ENCODE results near the gene S100A14.
"Not testable (repeated sequence)": the region's sequence is repeated elsewhere in the genome, so short reads cannot be mapped to it uniquely, and the experiment has no call there.

The S100A14 gene

DNA sequence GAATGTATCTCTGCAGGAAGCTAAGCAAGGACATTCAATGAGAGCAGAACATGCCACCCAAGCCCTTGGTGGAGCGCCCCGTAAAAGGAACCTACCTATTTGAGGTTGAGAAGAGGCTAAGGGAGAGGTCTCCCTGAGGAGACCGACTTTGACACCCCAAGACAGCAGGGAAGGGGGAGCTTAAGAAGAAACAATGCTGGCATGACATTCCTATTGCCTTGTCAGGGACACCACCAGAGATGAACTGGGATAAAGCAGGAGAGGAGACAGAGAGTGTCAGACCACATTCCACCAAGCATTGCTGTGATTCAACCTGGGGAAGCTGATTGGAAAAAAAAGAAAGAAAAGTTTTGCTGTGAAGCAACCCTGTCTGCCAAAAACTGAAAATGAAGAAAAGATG, 37.2 kb downstream of the S100A14 start:
- H3K27ac Mint-ChIP-seq, result no peak overlapping the region
- peaks cover 3% of the 10 kb centered on the region for H3K4me1 Mint-ChIP-seq (ENCODE audit: low read depth)
- peaks cover 19% of the 10 kb centered on the region for H3K27me3 Mint-ChIP-seq (ENCODE audit: low read depth)
- DNase-seq (ENCODE audit: low spot score), result no peak
- H3K4me3 Mint-ChIP-seq, result no peak overlapping the region
- H3K9me3 Mint-ChIP-seq, result no peaks in the 10 kb centered on the region
- H3K36me3 Mint-ChIP-seq (ENCODE audit: low read depth), result no peaks in the 10 kb centered on the region

DNA sequence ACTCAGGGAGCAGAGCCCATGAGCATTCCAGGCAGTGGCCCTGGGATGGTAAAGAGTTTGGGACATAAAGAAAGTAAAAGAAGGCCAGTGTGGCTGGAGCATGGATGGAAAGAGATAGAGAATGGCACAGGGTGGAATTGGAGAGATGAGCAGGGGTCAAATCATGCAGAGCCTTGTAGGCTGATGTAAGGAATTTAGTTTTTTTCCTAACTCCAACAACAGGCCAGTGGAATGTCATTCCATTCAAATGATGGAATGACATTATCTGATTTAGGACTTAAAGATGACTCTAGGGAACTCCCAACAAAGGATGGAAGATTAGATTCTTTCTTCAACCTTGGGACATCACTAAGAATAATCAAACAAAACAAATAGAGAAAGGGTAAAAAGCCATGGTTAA, 37.6 kb downstream of the S100A14 start:
- no peak overlapping the region for H3K27ac Mint-ChIP-seq
- no peaks in the 10 kb centered on the region for H3K36me3 Mint-ChIP-seq (ENCODE audit: low read depth)
- H3K4me1 Mint-ChIP-seq (ENCODE audit: low read depth), result peaks cover 3% of the 10 kb centered on the region
- no peak overlapping the region for H3K4me3 Mint-ChIP-seq
- no peak for DNase-seq (ENCODE audit: low spot score)
- H3K27me3 Mint-ChIP-seq (ENCODE audit: low read depth), result peaks cover 19% of the 10 kb centered on the region
- no peaks in the 10 kb centered on the region for H3K9me3 Mint-ChIP-seq

DNA sequence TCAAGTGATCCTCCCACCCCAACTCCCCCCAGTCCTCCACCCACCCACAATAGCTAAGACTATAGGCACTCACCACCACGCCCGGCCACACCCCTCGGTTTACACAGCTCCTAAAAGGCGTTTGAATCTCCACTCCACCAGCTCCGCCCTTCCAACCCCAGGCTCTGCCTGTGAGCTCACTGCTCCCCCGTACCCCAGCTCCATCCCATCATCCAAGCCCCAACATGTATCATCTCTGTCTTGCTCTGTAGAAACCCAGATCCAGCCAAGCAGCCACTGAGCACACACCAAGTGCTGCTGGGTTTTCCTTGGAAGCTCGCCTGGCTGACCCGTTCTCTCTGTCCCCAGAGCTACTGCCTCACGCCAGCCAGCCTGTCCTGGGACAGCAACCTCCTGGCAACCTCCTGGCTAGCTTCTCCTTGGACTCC, 38.5 kb downstream of the S100A14 start:
- H3K27ac Mint-ChIP-seq, result no peak overlapping the region
- no peaks in the 10 kb centered on the region for H3K9me3 Mint-ChIP-seq

DNA sequence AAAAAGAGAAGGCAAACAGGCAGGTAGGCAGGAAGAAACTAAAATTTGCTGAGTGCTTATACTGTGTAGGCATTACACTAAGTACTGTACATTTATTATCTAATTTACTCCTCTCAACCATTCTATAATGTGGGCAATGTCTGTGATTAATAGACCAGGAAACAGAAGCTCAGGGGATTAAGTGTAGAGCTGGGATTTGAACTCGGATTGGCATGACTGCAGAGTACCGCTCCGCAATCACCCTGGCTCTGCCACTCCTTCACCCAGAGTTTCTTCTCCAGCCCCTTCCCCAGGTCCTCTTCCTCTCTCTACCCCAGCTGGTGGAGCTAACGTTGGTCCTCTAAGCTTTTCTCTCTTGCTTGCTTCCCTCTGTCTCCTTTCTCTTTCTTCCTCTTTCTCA, 39.0 kb downstream of the S100A14 start:
- Mint-ChIP-seq H3K4me3 (no peak overlapping the region), H3K27me3 (ENCODE audit: low read depth) (peaks cover 19% of the 10 kb centered on the region), H3K27ac (no peak overlapping the region), H3K36me3 (ENCODE audit: low read depth) (no peaks in the 10 kb centered on the region), H3K9me3 (no peaks in the 10 kb centered on the region), H3K4me1 (ENCODE audit: low read depth) (peaks cover 10% of the 10 kb centered on the region)
- DNase-seq (ENCODE audit: low spot score), result no peak

More for the DNA sequence above, 38.5 kb downstream of the S100A14 start:
- no peak overlapping the region for H3K4me3 Mint-ChIP-seq
- H3K27me3 Mint-ChIP-seq (ENCODE audit: low read depth), result peaks cover 19% of the 10 kb centered on the region
- DNase-seq (ENCODE audit: low spot score), result no peak
- H3K4me1 Mint-ChIP-seq (ENCODE audit: low read depth), result peaks cover 7% of the 10 kb centered on the region
- H3K36me3 Mint-ChIP-seq (ENCODE audit: low read depth), result no peaks in the 10 kb centered on the region

DNA sequence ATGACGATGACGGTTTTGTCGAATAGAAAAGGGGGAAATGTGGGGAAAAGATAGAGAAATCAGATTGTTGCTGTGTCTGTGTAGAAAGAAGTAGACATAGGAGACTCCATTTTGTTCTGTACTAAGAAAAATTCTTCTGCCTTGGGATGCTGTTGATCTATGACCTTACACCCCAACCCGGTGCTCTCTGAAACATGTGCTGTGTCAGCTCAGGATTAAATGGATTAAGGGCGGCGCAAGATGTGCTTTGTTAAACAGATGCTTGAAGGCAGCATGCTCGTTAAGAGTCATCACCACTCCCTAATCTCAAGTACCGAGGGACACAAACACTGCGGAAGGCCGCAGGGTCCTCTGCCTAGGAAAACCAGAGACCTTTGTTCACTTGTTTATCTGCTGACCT, 40.6 kb downstream of the S100A14 start:
- not testable (repeated sequence) for H3K4me3 Mint-ChIP-seq; H3K9me3 Mint-ChIP-seq; H3K36me3 Mint-ChIP-seq (ENCODE audit: low read depth); H3K27ac Mint-ChIP-seq; DNase-seq (ENCODE audit: low spot score)
- H3K4me1 Mint-ChIP-seq (ENCODE audit: low read depth), result peaks cover 14% of the 10 kb centered on the region
- H3K27me3 Mint-ChIP-seq (ENCODE audit: low read depth), result peaks cover 19% of the 10 kb centered on the region

DNA sequence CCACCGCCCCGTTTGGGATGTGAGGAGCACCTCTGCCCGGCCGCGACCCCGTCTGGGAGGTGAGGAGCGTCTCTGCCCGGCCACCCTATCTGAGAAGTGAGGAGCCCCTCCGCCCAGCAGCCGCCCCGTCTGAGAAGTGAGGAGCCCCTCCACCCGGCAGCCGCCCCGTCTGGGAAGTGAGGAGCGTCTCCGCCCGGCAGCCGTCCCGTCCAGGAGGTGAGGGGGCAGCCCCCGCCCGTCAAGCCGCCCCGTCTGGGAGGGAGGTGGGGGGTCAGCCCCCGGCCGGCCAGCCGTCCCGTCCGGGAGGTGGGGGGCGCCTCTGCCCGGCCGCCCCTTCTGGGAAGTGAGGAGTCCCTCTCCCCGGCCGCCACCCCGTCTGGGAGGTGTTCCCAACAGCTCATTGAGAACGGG, 41.0 kb downstream of the S100A14 start:
- not testable (repeated sequence) for DNase-seq (ENCODE audit: low spot score); H3K9me3 Mint-ChIP-seq; H3K36me3 Mint-ChIP-seq (ENCODE audit: low read depth); H3K4me3 Mint-ChIP-seq; H3K27ac Mint-ChIP-seq
- H3K27me3 Mint-ChIP-seq (ENCODE audit: low read depth), result peaks cover 19% of the 10 kb centered on the region
- peaks cover 14% of the 10 kb centered on the region for H3K4me1 Mint-ChIP-seq (ENCODE audit: low read depth)

DNA sequence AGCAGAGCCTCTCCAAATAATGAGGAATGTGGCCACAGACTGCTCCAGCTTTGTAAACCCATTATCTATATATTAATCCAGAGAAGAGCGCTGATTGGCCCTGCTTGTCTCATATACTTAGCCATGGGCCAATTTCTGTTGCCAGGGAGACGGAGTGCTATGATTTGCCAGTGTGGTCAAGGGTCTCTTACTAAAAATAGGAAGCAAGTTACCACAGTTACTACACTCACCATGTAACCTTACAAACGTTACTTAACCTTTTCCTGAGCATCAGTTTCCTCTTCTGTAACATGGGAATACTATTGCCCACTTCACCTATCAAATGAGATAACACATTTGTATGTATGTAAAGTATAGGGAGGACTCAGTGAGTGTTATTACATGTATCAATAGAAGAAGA, 42.8 kb downstream of the S100A14 start:
- DNase-seq (ENCODE audit: low spot score), result no peak
- Mint-ChIP-seq H3K36me3 (ENCODE audit: low read depth) (no peaks in the 10 kb centered on the region), H3K9me3 (no peaks in the 10 kb centered on the region), H3K27ac (no peak overlapping the region), H3K4me3 (no peak overlapping the region), H3K4me1 (ENCODE audit: low read depth) (peaks cover 19% of the 10 kb centered on the region), H3K27me3 (ENCODE audit: low read depth) (peaks cover 12% of the 10 kb centered on the region)

DNA sequence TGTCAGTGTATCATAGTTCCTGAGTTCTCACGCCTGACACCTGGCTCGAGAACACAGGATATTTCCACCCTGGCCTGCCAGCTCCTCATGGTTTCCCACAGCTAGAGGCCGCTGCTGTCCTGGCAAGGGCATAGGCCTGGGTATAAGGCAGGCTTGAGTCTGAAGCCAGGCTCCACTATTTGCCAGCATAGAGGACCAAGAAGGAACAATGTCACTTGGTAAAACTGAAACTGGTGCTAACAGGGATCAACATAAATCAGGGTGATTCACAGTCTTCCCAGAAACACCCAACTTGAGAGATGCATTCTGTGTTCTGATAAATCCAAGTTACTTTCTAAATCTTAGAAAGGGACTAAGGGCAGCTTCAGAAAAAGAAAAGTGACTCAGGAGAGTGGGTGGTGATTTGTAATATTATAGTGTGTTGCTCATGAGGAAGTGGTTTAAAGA, 43.5 kb downstream of the S100A14 start:
- peaks cover 4% of the 10 kb centered on the region for H3K27me3 Mint-ChIP-seq (ENCODE audit: low read depth)
- no peak overlapping the region for H3K27ac Mint-ChIP-seq
- H3K4me3 Mint-ChIP-seq, result no peak overlapping the region

DNA sequence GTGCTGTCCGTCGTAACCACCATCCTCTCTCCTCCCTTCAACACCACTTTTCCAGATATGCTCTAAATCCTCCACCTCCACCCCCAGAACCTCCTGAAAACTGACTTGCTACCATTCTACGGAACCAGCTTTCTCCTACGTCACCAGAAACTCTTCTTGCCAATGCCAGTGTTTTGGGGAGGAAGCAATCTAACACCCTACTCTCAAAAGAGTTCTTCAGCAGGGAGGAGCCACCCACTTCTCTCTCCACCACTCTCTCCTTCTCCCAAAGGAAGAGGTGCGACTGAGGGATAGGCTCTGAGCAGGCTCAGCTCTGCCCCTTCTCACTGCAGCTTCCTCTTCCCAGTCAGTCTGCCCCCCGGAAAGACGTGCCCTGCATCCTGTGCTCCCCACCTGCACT, 44.4 kb downstream of the S100A14 start:
- no peaks in the 10 kb centered on the region for H3K36me3 Mint-ChIP-seq (ENCODE audit: low read depth)
- DNase-seq (ENCODE audit: low spot score), result no peak
- peaks cover 27% of the 10 kb centered on the region for H3K4me1 Mint-ChIP-seq (ENCODE audit: low read depth)
- H3K27ac Mint-ChIP-seq, result no peak overlapping the region
- H3K27me3 Mint-ChIP-seq (ENCODE audit: low read depth), result no peaks in the 10 kb centered on the region
- no peak overlapping the region for H3K4me3 Mint-ChIP-seq
- H3K9me3 Mint-ChIP-seq, result no peaks in the 10 kb centered on the region

More for the DNA sequence above, 43.5 kb downstream of the S100A14 start:
- Mint-ChIP-seq H3K36me3 (ENCODE audit: low read depth) (no peaks in the 10 kb centered on the region), H3K4me1 (ENCODE audit: low read depth) (peaks cover 24% of the 10 kb centered on the region), H3K9me3 (no peaks in the 10 kb centered on the region)
- DNase-seq (ENCODE audit: low spot score), result peak; percentile 53

DNA sequence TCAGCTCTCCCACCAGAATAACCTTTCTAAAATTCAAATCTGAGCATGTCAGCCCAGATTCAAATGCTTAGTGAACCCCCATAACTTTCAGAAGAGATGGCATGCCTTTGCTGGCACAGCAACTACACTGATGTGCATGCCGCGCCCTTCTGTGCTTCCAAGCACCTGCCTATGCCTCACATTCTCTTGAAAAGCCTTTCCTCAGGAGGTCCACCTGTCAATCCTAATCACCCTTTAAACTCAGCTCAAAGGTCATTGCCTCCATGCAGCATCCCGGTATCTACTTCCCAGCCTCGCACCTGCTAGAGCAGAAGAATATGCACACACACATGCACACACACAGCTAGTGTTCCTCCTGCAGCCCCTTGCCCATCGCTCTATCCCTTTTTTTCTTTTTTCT, 45.3 kb downstream of the S100A14 start:
- Mint-ChIP-seq H3K27me3 (ENCODE audit: low read depth) (no peaks in the 10 kb centered on the region), H3K9me3 (no peaks in the 10 kb centered on the region), H3K36me3 (ENCODE audit: low read depth) (no peaks in the 10 kb centered on the region), H3K27ac (no peak overlapping the region), H3K4me3 (no peak overlapping the region), H3K4me1 (ENCODE audit: low read depth) (peaks cover 34% of the 10 kb centered on the region)
- no peak for DNase-seq (ENCODE audit: low spot score)

DNA sequence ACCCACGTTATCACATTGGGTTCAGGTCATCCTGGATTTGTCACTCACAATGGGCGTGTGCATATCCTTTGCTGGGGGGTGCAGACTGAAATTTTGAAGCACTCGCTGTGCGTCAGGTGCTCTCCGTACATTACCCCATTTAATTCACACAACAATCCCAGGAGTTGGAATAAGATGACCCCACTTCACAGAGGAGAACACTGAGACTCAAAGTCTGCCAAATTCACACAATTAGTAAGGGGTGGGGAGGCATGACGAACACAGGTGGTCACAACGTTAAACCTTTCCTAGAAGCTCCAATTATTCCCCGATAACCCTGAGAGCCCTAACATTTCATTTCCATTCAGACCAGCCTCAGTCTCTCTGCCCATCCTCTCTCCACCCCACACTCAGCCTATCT, 46.7 kb downstream of the S100A14 start:
- Mint-ChIP-seq H3K4me3 (no peak overlapping the region), H3K9me3 (no peaks in the 10 kb centered on the region), H3K4me1 (ENCODE audit: low read depth) (peaks cover 37% of the 10 kb centered on the region), H3K36me3 (ENCODE audit: low read depth) (no peaks in the 10 kb centered on the region), H3K27ac (no peak overlapping the region), H3K27me3 (ENCODE audit: low read depth) (no peaks in the 10 kb centered on the region)
- no peak for DNase-seq (ENCODE audit: low spot score)

DNA sequence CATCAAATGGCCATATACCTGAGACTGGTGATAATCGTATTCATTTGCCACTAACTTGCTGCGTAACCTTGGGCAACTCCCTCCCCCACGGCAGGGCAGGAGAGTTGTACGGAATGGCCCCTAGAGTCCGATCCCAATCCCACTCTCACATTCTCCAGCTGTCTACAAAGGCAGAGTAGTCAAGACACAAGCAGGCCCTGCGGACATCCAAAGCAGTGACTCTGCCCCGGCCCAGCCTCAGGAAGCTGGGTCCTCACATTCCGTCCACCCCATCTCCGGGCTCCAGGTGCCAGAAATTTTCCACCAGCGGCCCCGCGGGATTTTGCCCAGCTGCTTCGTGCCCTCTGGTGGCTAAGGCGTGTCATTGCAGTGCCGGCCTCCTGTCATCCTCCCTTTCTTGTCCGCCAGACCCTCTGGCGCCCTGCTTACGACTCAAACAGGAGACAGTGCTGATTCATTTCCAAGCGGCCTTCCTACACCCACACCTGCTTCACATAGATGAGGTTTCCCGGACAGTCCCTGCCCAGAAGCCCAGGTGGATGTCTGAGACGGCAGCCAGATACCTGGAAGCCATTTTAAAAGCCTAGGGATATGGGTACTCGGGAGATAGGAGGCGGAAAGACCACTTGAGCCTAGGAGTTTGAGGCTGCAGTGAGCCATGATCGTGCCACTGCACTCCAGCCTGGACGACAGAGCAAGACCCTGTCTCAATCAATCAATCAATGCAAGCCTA, 47.6 kb downstream of the S100A14 start:
- Mint-ChIP-seq H3K4me1 (ENCODE audit: low read depth) (peaks cover 37% of the 10 kb centered on the region), H3K27ac (peak overlapping the region; percentile 60), H3K9me3 (no peaks in the 10 kb centered on the region)

DNA sequence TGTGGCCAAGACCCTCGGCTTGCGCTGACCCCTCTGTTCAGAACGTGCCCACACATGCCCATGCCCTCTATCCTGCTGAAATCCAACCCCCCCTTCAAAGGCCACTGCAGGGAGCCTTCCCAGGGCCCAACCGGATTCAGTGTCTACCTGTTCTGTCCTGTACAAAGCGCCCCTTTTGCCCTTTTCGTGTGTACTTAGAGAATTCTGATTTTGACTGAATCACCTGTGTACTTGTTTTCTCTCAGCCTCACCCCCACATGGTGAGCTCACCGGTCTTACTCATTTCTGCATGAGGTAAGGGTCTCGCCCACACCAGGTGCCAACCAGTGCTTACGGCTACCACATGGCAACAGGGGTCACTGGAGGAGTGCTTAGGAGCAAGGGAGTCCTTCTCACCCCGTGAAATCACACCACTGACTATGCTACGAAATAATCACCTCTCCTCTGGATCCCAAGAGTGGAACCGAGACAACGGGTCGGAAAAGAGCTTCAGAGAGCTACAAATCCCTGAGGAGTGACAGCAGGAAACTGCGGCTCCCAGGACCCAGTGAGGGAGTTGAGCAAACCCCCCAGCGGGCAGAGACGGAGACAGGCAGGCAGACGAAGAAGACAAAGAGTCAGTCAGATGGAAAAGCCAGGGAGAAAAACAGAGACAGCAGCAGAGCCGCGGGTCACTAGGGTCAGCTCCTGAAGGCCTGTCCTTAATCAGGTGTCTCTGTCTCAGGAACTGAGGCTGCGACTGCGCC, 48.3 kb downstream of the S100A14 start:
- Mint-ChIP-seq H3K4me1 (ENCODE audit: low read depth) (peaks cover 34% of the 10 kb centered on the region), H3K27ac (peak overlapping the region; percentile 57), H3K4me3 (no peak overlapping the region), H3K27me3 (ENCODE audit: low read depth) (no peaks in the 10 kb centered on the region), H3K9me3 (no peaks in the 10 kb centered on the region), H3K36me3 (ENCODE audit: low read depth) (no peaks in the 10 kb centered on the region)
- DNase-seq (ENCODE audit: low spot score), result peak; percentile 57

More for the DNA sequence above, 47.6 kb downstream of the S100A14 start:
- Mint-ChIP-seq H3K4me3 (peak overlapping the region; percentile 80), H3K36me3 (ENCODE audit: low read depth) (no peaks in the 10 kb centered on the region), H3K27me3 (ENCODE audit: low read depth) (no peaks in the 10 kb centered on the region)
- DNase-seq (ENCODE audit: low spot score), result peak; percentile 77
